Adrenal gland (tissue), 5 donors: Measurements from ENCODE around the gene MED12.

Experiments
- CTCF ChIP-seq, 6 experiments: fragments of 450-650 bp in 4 of 6; fragments of 200-600 bp in 2 of 6; sonication (generic) in 1 of 6; IDR thresholded peaks; 1 replicate in 5 of 6; 2 replicates in 1 of 6; pipeline versions ENCODE4 v1.5.1 to v1.8.0; 2016 to 2021; ENCODE audit warnings: antibody characterized with exemption in 6 of 6, mild to moderate bottlenecking in 2 of 6, moderate library complexity in 1 of 6
- POLR2A ChIP-seq, 2 donors: fragments of 450-650 bp; IDR thresholded peaks; one replicate each; pipeline ENCODE4 v1.6.1; 2017; ENCODE audit warnings: antibody characterized with exemption in 2 of 2, mild to moderate bottlenecking in 2 of 2, moderate library complexity in 1 of 2
- donor health status: DM: no; HTN: no; CAD: no.

GRCh38 chrX:71095033-71095432, 23.4 kb upstream of the MED12 start:
- TF ChIP-seq CTCF (IDR thresholded peaks at IDR 0.05): no peak
- TF ChIP-seq POLR2A (IDR thresholded peaks at IDR 0.05): no peak
